ENCODE results near the gene PRKG1.

The PRKG1 gene

DNA sequence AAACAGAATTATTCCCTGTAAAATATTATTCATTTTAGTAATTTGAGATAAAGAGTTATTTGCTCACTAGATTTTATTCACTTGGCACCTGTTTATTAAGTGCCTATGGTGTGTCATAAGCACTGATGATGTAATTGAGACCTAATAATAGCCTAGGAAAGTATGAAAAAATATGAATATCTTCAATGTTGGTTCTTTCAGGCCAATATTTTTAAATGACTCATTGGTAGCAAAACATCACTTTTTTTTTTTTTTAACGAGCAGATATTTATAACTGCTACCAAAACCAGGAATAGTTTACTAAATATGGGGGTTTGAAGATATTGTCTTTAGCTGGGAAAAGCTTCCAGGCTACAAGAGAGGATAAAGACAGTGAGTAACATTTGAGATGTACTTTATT is 228.0 kb downstream of the PRKG1 start:
- no peak overlapping the region for H3K4me3 ChIP-seq (ENCODE audit: low read length)
- DNase-seq (ENCODE audit: low read depth): peak; percentile 56
- TF ChIP-seq, protein P1, sequence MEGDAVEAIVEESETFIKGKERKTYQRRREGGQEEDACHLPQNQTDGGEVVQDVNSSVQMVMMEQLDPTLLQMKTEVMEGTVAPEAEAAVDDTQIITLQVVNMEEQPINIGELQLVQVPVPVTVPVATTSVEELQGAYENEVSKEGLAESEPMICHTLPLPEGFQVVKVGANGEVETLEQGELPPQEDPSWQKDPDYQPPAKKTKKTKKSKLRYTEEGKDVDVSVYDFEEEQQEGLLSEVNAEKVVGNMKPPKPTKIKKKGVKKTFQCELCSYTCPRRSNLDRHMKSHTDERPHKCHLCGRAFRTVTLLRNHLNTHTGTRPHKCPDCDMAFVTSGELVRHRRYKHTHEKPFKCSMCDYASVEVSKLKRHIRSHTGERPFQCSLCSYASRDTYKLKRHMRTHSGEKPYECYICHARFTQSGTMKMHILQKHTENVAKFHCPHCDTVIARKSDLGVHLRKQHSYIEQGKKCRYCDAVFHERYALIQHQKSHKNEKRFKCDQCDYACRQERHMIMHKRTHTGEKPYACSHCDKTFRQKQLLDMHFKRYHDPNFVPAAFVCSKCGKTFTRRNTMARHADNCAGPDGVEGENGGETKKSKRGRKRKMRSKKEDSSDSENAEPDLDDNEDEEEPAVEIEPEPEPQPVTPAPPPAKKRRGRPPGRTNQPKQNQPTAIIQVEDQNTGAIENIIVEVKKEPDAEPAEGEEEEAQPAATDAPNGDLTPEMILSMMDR (conservative IDR thresholded peaks at IDR 0.05; ENCODE audit: low read length): no peak

DNA sequence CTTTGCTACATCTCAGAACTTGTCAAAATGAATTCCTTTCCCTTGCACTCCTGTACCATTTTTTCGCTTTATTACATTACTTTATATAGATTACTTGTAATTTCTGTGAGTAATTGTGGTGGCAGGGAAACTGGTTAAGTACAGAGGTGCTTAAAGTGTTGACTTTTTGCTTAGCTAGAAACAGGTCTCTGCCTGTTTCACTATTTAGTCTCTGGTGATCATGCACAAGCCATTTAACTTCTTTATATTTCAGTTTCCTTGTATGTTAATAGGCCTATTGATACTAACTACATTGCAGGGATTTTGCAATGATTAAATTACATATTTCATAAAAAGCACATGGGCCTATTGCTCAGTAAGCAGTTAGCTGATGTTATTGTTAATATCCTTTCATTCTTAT is 233.8 kb downstream of the PRKG1 start:
- TF ChIP-seq, protein P1 (conservative IDR thresholded peaks at IDR 0.05; ENCODE audit: low read length): no peak
- no peak for DNase-seq (ENCODE audit: low read depth)
- no peak overlapping the region for H3K4me3 ChIP-seq (ENCODE audit: low read length)

DNA sequence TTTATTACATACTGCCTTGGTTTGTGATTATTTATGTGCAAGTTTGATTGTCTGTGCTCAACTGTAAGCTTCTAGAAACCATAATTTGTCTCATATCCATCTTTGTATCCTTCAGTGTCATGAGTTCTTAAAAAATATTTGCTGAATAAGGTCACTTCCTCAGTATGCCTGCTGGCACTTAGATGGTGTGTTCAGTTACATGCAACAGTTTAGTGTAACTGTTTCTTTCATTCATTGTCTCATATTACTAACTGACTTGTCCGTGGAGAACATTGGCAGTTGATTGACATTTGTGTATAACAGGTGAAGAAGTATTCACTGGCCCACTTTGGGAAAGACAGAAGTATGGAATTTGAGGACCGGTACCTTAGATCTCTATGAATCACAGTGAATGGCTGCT is 236.9 kb downstream of the PRKG1 start:
- H3K4me3 ChIP-seq (ENCODE audit: low read length): no peak overlapping the region
- peak; percentile 43 for DNase-seq (ENCODE audit: low read depth)

DNA sequence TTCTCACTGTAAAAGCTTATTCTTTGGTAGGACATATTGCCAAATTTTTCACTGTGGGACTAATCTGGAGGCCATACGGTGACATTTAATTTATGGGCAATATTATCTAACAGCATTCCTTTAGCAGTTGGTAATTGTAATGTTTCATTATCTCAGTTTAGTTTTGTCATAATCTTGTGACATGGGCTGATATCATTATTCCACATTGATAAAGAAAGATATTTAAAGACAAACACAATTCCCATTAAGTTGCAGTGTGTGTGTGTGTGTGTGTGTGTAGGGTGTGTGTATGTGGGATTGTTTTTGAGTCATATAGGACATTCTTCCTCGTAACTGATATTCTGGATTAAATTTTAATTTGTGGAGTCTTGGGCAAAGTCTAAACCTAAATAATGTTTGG is 238.5 kb downstream of the PRKG1 start:
- TF ChIP-seq, protein P1 (conservative IDR thresholded peaks at IDR 0.05; ENCODE audit: low read length): no peak
- no peak overlapping the region for H3K4me3 ChIP-seq (ENCODE audit: low read length)
- DNase-seq (ENCODE audit: low read depth): no peak

More for the DNA sequence above, 236.9 kb downstream of the PRKG1 start:
- TF ChIP-seq, protein P1 (conservative IDR thresholded peaks at IDR 0.05; ENCODE audit: low read length): no peak

DNA sequence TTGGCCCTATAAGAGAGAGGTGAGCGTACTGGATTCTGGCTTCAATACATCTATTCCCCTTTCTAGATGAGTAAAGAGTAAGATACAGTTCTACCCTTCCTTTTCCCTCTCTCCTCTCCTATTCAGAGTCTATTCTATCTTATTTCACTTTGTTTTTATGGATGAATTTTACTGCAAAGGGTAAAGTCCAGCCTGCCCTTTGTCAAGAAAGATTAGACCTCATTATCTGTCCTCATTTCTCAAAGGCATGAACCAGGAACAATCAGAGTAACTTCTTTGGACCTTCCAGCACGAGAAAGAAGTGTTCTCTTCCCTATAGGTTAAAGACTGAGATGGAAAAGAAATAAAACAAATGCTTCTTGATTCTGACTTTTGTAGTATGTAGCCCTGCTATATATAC is 239.0 kb downstream of the PRKG1 start:
- no peak for DNase-seq (ENCODE audit: low read depth)
- TF ChIP-seq, protein P1 (conservative IDR thresholded peaks at IDR 0.05; ENCODE audit: low read length): no peak
- H3K4me3 ChIP-seq (ENCODE audit: low read length): no peak overlapping the region

DNA sequence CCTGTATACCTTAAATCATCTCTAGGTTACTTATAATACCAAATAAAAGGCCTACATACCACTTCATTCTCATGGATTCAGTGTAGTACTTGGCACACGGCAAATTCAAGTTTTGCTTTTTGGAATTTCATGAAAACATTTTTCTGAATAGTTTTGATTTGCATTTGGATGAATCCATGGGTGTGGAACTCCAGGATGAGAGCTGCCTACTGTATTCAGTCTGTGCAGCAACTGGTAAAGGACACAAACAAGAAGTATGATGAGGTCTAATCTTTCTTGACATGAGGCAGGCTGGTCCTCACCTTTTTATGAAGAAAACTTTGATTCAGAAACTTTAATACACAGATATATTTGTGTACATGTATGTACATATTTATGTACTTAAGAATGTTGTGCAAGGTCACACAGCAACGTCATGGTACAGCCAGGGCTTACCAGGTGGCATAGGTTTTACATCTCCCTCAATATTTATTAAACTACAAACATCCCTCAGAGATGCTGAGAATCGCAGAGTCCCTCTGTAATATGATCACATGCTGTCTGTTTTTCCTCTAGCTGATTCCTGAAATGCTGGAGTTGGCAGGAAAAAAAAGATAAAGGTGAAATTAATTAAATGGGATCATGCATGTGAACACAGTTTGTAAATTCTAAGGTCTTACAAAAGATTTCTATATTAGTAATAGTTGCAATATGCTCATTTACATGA is 239.6 kb downstream of the PRKG1 start:
- TF ChIP-seq, protein P1 (conservative IDR thresholded peaks at IDR 0.05; ENCODE audit: low read length): no peak
- no peak overlapping the region for H3K4me3 ChIP-seq (ENCODE audit: low read length)
- DNase-seq (ENCODE audit: low read depth): no peak

DNA sequence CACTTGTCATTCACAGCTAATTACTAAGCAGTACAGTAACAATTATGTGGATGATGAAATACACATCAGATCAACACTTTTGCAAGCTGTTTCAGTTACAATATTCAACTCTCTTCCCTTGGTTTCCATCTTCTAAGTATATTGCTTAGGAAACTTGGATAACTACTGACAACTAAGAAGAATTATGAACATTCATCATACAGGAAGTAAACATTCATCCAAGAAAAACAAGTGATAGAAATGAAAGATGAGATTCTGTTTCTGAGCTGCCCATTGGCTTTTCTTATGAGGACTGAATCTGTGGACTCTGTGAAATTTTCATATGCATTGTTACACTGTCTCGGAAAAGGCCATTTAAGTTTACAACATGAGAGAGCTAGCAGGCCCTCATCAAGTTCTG is 240.2 kb downstream of the PRKG1 start:
- TF ChIP-seq, protein P1 (conservative IDR thresholded peaks at IDR 0.05; ENCODE audit: low read length): no peak
- peak; percentile 32 for DNase-seq (ENCODE audit: low read depth)
- no peak overlapping the region for H3K4me3 ChIP-seq (ENCODE audit: low read length)

Data from AG10803 (cell line).